GM12892 (cell line): ENCODE data around the gene UGT1A3.
"Not testable (repeated sequence)": the region's sequence is repeated elsewhere in the genome, so short reads cannot be mapped to it uniquely, and the experiment has no call there.

Experiments used
- POLR2A ChIP-seq: IDR thresholded peaks from 2 replicates; pipeline ENCODE4 v1.6.1; 2011; ENCODE audit warnings: low read depth, low read length, control low read depth
- POLR2AphosphoS5 ChIP-seq: IDR thresholded peaks from 2 replicates; pipeline ENCODE4 v1.6.1; 2011; ENCODE audit warnings: low read depth, low read length, control low read depth
- TAF1 ChIP-seq: IDR thresholded peaks from 2 replicates; pipeline ENCODE4 v1.6.1; 2011; ENCODE audit warnings: low read depth, mild to moderate bottlenecking, control low read depth, low read length, borderline replicate concordance

DNA sequence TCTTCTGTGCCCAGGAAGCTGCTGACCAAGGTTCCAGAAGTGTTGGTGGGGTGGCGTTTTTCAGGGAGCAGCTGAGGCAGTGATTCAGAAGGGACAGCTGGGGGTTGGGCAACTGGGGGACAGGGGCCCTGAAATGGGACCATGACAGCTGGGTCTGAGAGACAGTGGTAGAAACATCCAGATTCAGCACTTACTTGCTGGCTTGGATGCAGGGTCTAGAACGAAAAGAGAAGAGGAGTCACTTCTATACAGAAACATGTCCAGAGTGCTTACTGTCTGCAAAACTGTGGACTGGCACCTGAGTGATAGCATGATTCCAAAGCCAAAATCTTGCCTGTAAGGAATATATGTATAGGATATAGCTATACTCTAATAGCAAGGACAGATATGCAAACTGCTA lies 17.0 kb downstream of the UGT1A3 start:
- not testable (repeated sequence) for TF ChIP-seq POLR2A, POLR2AphosphoS5, TAF1
